DLD1 (cell line): ENCODE measurements around the gene SLFN13.
"Not testable (repeated sequence)": the region's sequence is repeated elsewhere in the genome, so short reads cannot be mapped to it uniquely, and the experiment has no call there.

Experiments
- in situ Hi-C: cut with HindIII; loops from 2 replicates; pipeline ENCODE4 v1.10.0; 2017; ENCODE audit warnings: low sequenced_read_pairs

SLFN13 gene

DNA sequence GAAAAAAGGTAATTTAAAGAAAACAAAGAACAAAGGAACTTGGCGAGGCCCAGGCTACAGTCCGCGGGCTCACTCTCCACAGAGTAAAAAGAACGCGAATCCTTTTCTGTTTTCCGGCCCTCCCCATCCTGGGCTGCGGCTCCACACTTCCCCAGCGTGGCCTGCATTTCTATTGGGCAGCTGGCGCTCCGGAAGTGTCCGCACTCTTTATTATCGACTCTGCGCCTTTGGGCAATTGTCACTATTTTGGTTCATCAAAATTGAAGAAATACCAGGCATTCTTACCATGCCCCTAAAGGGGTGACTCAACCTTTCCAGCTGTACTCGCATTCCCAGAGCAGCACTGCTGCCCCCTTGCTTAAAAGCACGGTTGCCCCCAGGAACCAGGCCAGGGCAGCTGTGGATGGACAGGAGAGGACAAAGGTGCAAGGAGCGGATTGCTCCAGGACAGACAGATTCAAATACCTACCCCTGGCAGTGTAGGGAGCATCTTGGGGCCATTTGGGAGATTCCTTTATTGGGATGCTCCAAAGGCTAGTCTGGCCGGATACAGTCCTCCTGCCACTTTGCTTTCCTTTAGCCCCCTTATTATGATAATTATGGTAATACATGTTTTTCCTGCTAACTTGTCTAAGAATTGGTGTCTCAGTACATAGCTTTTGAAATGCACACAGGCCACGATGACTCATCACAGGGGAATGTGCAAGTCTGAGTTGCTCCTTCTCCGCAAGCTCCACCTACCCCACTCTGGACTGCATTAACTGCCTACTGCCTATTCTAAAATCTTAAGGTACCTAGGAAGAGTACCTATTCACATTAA is 15.3 kb downstream of the SLFN13 start:
- in situ Hi-C loops = no loop called here

DNA sequence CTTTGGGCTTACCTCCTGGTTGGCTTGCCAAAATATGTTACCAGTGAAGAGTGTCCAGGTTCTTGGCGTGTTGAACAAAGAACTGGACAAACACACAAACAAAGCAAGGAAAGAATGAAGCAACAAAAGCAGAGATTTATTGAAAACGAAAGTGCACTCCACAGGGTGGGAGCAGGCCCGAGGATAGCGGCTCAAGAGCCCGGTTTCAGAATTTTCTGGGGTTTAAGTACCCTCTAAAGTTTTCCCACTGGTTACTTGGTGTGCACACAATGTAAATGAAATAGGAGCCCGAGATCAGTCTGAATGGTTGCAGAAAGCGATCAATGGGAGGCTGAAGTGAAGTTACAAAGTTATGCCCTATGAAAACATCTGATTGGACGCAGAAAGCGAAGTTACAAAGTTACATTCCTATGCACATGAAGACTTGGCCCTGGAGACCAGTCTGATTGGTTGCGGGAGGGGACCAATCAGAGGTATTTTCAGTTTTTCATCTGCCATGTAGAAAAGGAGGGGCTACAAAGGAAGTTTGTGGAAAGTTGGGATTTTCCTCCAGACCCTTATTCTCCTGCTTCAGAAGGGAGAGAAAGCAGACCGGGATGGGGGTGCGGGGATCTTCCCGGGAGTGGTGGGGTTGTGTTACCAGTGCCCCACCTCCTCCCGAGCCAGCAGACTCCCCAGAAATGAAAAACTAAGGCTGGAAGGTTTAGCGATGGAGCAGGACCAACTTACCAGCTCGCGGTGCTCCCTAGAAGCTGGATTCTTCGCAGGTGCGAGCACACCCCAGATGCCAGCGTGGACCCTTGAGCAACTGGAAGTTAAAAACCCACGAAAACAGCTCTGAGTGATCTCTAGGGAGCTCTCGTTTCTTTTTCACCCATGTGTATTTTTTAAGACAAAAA is 16.1 kb downstream of the SLFN13 start, which contains the start of gene SLFN12:
Gene SLFN12, minus strand, starts transcription at position 325 of the 899 bp plus-strand sequence. CDS start 9,472 bp downstream, outside the sequence.
- in situ Hi-C loops = no loop called here

DNA sequence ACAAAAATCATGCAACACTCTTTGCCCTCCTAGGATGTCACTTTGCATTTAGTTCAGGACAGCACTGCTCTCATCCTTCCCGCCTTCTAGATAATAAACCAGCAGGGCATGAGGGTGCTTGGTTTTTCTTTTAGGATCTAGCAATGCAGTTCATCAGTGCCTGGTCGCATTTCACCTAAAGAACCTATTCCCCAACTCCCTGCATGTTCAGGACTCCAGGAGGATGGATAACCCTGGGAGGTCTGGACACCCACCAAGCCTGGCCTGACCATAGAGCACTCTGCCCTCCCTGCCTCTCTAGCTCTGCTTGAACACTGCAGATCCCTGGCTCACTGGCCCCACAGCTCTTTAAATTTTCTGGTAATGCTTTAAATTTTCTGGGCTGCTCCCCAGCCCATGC is 18.9 kb downstream of the SLFN13 start:
- in situ Hi-C loops = no loop called here

DNA sequence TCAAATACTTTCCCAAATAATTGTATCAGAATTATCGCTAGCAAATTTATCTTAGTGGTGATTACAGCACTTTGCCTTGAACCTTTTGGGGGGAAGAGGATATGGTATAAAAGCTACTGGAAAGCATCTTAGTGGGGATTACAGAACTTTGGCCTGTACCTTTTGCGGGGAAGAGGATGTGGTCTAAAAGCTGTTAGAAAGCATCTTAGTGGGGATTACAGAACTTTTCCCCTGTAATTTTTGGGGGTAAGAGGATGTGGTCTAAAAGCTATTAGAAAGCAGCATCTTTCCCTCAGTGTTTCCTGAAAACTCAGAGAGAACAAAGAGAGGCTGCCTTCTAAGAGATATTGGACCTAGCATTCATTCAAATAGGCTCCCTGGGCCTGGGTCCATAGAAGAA is 20.3 kb downstream of the SLFN13 start:
- in situ Hi-C loops = no loop called here

DNA sequence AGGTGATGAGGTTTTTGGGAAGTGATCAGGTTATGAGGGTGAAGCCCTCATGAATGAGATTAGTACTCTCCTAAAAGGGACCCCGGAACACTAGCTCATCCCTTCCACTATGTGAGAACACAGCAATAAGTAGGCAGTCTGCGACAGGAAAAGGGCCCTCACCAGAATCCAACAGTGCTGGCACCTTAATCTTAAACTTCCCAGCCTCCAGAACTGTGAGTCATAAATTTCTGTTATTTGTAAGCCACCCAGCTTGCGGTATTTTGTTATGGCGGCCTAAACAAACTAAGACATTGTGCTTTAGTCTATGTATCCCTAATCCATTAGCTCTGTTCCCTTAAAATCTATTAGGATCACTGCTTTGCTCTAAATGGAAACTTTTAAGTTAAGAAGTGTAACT is 24.8 kb downstream of the SLFN13 start:
- in situ Hi-C loops = no loop called here

DNA sequence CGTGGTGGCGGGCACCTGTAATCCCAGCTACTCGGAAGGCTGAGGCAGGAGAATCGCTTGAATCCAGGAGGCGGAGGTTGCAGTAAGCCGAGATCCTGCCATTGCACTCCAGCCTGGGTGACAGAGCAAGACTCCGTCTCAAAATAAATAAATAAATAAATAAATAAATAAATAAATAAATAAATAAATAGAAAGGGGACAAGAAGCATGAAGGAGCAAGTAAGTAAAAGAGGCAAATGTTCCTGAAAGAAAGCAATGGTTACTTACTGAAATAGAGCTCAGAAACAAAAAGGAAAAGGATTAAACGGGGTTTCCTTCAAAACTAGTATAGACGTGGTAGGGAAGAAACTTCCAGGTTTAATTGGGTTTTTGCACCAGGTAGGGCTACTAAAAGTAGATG is 27.5 kb downstream of the SLFN13 start:
- in situ Hi-C loops = not testable (repeated sequence)

DNA sequence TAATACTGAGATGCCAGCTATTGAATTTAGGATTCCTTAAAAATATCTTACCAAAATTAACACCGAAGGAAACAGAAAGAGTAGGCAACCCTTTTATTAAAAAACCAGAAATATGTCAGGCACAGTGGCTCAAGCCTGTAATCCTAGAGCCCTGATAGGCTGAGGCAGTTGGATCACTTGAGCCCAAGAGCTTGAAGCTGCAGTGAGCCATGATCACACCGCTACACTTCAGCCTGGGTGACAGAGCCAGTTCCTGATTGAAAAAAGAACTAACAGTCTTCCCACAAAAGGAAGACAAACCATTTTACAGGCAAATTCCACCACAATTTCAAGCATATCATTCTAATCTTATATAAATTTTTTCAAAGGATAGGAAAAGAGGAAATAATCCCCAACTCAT is 31.9 kb downstream of the SLFN13 start:
- in situ Hi-C loops = no loop called here

DNA sequence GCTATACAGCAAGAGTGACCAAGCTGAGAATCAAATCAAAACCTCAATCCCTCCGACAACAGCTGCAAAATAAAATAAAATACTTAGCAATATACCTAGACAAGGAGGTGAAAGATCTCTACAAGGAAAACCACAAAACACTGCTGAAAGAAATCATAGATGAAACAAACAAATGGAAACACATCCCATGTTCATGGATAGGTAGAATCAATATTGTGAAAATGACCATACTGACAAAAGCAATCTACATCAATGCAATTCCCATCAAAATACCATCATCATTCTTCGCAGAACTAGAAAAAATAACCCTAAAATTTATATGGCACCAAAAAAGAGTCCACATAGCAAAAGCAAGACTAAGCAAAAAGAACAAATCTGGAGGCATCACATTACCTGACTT is 33.9 kb downstream of the SLFN13 start:
- in situ Hi-C loops = not testable (repeated sequence)

DNA sequence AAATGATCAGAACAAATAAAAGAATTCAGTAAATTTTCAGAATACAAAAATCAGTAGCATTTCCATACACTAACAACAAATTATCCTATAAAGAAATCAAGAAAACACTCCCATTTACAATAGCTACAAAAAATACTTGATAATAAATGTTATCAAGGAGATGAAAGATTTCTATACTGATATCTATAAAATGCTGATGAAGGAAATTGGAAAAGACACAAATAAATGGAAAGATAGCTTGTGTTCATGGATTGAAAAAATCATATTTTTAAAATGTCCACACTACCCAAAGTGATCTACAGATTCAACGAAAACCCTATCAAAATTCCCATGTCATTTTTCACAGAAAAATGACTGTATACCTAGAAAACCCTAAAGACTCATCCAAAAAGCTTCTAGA is 34.3 kb downstream of the SLFN13 start:
- in situ Hi-C loops = no loop called here

DNA sequence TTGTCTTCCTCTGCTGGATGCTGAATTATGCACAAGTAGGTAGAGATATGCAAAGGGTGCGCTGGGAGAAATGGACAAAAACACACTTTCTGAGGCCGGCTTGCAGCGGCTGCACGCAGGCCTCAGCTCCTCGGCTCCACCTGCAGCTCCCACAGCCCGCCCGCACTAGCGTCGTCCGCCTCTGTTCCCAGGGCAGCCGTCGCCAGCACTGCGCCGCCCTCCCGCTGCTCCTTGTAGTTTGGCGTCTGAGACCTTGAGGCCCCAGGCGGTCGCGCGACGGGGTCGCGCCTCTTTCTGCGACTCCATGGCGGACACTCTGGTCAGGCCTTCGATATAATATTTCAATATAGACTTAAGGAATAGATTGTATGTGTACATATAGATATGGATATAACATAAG is 41.0 kb downstream of the SLFN13 start:
- in situ Hi-C loops = no loop called here

DNA sequence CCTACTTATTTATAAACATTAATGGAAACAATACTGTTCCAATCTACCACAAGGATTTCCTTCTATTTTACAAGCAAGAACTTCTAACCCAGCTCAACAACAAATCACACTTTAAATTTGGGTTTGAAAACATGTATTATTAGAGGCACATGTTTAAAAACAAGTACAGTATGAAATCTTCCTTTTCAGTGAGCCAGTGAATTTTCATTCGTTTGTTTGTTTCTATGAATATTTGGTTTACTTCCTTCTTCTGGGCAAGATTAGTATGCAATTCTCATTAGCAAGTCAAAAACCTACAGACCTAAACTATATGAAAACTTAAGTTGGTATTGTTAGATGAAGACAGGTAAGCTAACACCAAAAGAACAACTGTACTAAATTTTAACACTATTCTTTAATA is 42.0 kb downstream of the SLFN13 start:
- in situ Hi-C loops = no loop called here

DNA sequence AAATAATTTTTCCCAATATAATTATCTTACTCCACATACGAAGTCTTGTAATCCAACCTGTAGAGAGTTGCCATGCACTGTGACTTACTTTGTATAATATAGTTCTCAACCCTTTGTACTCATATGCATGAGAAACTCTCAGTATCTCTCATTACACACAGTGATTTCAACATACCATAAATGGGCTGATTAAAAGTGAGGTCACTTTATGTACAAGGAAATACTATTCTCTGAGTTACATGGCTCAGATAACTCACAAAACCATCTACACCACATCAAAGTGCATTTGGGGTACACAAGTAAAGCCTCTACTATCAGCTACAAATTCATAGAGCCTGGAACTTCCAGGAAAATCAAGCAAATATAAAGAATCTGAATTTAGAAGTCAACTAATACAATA is 44.2 kb downstream of the SLFN13 start:
- in situ Hi-C loops = no loop called here

DNA sequence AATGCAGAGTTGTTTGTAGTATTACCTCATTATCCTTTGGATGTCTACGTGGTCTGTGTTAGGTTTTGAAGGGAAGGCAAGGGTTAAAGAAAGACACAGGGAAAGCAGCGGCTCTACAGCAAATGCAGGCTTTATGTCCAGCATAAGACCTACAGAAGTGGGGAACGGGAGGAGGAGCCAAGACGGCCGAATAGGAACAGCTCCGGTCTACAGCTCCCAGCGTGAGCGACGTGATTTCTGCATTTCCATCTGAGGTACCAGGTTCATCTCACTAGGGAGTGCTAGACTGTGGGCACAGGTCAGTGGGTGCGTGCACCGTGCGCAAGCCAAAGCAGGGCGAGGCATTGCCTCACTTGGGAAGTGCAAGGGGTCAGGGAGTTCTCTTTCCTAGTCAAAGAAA is 54.8 kb downstream of the SLFN13 start:
- in situ Hi-C loops = not testable (repeated sequence)

DNA sequence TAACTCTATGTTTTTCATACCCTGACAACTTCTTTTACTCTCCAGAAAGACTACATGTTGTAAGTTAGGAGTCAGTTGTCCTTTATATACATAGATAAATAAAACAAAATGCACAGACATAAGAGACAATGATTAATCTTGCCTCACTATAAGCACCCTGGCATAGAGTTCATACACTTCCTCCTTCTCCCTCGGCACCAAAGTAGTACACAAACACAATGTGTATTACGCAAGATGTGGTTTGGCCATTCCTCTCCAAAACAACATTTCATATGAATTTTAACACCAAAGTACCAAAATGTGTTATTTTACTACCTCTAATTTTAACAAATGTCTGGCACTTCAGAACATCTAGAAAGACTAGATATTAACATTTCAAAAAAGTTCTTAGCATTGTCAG is 57.9 kb downstream of the SLFN13 start:
- in situ Hi-C loops = no loop called here

DNA sequence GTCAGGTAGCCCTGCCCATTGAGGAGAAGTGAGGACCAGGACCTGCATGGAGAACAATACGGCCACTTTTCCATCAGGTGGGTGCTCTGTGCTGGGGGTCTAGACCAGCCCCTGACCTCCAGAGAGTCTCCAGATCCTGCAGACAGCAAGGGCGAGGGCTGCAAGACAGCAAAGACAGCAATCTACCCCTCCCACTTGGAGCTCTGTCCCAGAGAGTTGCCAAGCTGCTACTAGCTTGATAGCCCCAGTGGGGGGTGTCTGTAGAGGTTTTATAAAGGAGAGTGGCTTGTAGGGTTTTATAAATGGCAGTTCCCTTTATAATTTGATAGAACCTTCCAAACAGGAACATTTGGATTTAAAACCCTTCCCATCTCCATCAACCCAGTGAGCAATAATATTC is 58.4 kb downstream of the SLFN13 start:
- in situ Hi-C loops = no loop called here

DNA sequence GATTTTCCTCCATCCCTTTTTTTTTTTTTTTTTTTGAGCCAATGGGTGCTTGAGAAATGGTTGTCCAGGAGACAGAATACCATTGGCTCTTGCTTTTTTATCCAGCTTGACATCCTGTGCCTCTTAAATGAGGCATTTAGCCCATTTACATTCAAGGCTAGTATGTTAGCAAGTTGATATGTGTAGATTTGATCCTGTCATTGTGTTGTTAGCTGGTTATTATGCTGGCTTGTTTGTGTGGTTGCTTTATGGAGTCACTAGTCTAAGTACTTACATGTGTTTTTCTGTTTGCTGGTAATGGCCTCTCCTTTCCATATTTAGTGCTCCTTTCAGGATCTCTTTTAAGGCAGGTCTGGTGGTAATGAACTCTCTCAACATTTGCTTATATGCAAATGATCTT is 61.1 kb downstream of the SLFN13 start:
- in situ Hi-C loops = no loop called here
